Measurements from ENCODE around the gene RTN4R. TPM values are rescaled to one million over a fixed set of nuclear protein-coding genes. Genes with fewer than 3 reads are reported as not detected.
"Not testable (repeated sequence)": the region's sequence is repeated elsewhere in the genome, so short reads cannot be mapped to it uniquely, and the experiment has no call there.

Gene RTN4R
- total RNA-seq, 4 donors from 2014 or later: 0.64 to 22.8 (median 3.0) TPM; not detected in 1

DNA sequence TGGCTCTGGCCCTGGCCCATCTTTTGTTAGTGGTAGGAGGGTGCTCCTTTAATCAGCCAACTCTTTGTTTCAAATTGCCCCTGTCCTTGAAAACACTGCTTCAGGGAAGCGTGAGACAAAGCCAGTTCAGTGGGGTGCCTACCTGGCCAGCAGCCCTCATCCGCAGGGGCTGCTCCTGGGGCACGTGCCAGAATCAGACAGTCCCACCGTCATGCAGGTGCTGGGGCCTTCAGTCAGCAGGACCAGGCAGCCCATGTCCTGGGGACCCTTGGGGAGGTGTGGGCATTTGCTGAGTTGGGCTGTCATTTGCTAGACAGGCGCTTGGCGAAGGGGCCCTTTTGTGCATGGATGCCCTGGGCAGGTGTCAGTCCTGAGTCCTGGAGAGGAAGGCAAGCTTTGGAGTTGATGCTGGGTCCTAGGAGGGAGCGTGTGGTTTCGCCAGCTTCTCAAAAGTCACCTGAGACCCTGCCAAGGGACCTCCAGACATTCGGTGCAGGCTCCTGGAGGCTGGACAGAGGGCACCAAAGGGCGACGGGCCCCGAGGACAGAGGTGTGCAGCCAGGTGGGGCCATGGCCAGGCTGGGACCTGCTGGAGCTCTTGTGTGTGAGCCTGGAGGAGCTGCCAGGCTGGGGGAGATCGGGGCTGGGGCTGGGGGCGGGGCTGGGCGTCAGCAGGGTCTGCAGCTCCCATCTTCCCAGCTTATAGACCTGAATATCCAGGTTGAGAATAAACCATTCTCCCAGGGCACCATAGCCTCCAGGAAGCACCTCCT, 15.0 kb upstream of the RTN4R start:
- Histone ChIP-seq H3K27me3 (no peaks in the 10 kb centered on the region), H3K4me1 (no peaks in the 10 kb centered on the region), H3K27ac (no peak overlapping the region), H3K36me3 (no peaks in the 10 kb centered on the region), H3K4me3 (no peak overlapping the region), H3K9me3 (no peaks in the 10 kb centered on the region)
- in situ Hi-C loops (cut with MboI; ENCODE audit: low pct_ligation_motif_present in 1 of 4, low pct_unique_long_range_greater_than_20kb in 1 of 4, low sequenced_read_pairs in 3 of 4): loop anchor here in 1 of 4 donors (5.0 kb wide), 1 partner anchor 126 kb away; no protein-coding TSS in a partner anchor
- DNase-seq: no peak
- TF ChIP-seq POLR2A (IDR thresholded peaks at IDR 0.05): no peak
- TF ChIP-seq EP300 (IDR thresholded peaks at IDR 0.05; ENCODE audit: low read depth): no peak
- TF ChIP-seq, protein P1, sequence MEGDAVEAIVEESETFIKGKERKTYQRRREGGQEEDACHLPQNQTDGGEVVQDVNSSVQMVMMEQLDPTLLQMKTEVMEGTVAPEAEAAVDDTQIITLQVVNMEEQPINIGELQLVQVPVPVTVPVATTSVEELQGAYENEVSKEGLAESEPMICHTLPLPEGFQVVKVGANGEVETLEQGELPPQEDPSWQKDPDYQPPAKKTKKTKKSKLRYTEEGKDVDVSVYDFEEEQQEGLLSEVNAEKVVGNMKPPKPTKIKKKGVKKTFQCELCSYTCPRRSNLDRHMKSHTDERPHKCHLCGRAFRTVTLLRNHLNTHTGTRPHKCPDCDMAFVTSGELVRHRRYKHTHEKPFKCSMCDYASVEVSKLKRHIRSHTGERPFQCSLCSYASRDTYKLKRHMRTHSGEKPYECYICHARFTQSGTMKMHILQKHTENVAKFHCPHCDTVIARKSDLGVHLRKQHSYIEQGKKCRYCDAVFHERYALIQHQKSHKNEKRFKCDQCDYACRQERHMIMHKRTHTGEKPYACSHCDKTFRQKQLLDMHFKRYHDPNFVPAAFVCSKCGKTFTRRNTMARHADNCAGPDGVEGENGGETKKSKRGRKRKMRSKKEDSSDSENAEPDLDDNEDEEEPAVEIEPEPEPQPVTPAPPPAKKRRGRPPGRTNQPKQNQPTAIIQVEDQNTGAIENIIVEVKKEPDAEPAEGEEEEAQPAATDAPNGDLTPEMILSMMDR (IDR thresholded peaks at IDR 0.05): no peak
- no peak for TF ChIP-seq POLR2AphosphoS5 (IDR thresholded peaks at IDR 0.05)
- 72% methylated on average over 14 of the region's 15 CpGs; no CpG with 5 or more reads in 1 of the 2 donors for WGBS, 2 donors (ENCODE audit: low coverage in 1 of 2)
- intact Hi-C loops (cut with DNase I; ENCODE audit: low total_unique reads): no loop called here

DNA sequence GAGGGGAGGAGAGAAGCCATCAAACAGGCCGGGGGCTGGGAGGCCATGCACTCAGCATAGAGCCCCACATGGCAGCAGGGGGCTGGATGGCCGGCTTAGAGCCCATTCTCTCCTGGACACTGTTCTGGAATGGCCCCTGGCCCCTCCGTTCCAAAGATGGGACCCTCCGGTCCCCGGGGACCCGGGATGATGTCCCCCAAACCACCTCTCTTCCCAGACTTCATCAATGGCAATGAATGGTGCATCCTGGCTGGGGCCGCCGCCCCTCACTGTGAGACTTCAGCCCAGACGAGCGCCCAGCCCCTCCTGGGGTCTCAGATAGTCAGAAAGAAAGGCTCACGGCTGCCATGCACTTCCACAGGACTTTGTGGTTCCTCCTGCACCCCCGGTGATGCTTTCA, 13.8 kb upstream of the RTN4R start:
- Histone ChIP-seq H3K36me3 (no peaks in the 10 kb centered on the region), H3K4me1 (no peaks in the 10 kb centered on the region), H3K9me3 (no peaks in the 10 kb centered on the region), H3K27ac (no peak overlapping the region), H3K4me3 (no peak overlapping the region), H3K27me3 (no peaks in the 10 kb centered on the region)
- DNase-seq: no peak
- WGBS, 2 donors (ENCODE audit: low coverage in 1 of 2): 83 to 85% methylated on average over 7 to 9 of the region's 12 CpGs
- in situ Hi-C loops (cut with MboI; ENCODE audit: low pct_ligation_motif_present in 1 of 4, low pct_unique_long_range_greater_than_20kb in 1 of 4, low sequenced_read_pairs in 3 of 4) (loop anchor here in 1 of 4 donors (5.0 kb wide), 1 partner anchor 125 kb away; no protein-coding TSS in a partner anchor), intact Hi-C loops (cut with DNase I; ENCODE audit: low total_unique reads) (no loop called here)
- no peak for TF ChIP-seq POLR2A (IDR thresholded peaks at IDR 0.05)
- TF ChIP-seq POLR2AphosphoS5 (IDR thresholded peaks at IDR 0.05): no peak
- no peak for TF ChIP-seq EP300 (IDR thresholded peaks at IDR 0.05; ENCODE audit: low read depth)
- TF ChIP-seq, protein P1 (IDR thresholded peaks at IDR 0.05): no peak

DNA sequence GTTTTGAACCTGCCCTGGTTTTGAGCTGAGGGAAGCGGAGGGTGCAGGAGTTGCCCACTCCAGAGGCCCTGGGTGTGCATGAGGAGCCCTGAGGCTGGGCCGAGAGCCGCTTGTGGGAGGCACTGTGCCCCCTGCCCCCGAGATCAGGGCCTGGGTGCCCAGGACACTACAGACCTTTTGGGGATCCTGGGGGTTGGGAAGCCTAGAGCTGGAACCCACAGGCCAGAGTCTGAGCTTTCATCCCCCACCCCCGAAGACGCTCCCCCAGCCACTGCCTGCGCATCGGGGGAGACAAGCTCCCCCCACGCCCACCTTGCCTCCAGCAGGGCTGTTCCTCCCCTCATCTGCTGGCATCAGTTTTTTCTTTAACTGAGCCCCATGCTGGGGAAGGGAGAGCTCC, 13.4 kb upstream of the RTN4R start:
- H3K36me3 ChIP-seq; H3K27ac ChIP-seq; H3K4me1 ChIP-seq; intact Hi-C loops (cut with DNase I; ENCODE audit: low total_unique reads); H3K4me3 ChIP-seq; H3K9me3 ChIP-seq; H3K27me3 ChIP-seq; DNase-seq: not testable (repeated sequence)
- 94% methylated on average over 6 of the region's 9 CpGs; no CpG with 5 or more reads in 1 of the 2 donors for WGBS, 2 donors (ENCODE audit: low coverage in 1 of 2)
- in situ Hi-C loops (cut with MboI; ENCODE audit: low pct_ligation_motif_present in 1 of 4, low pct_unique_long_range_greater_than_20kb in 1 of 4, low sequenced_read_pairs in 3 of 4): loop anchor here in 1 of 4 donors (5.0 kb wide), 1 partner anchor 124 kb away; no protein-coding TSS in a partner anchor

DNA sequence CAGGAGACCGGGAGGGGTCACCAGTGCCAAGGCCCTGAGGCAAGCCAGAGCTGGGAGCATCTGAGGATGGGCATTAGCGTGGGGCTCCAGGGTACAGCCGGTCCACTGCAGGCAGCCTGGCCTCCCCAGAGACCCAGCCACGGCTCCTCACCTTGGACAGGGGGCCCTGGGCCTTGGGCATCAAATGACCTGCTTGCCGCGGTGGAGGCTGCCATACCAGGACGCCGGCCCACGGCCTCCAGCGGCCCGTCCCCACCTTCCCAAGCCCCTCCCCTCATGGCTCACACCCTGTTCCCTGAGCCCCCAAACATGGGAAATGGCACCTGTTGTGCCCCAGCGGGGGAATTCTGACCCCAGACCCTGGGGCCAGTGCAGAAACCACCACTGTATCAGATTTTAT, 12.7 kb upstream of the RTN4R start:
- no peak for DNase-seq
- intact Hi-C loops (cut with DNase I; ENCODE audit: low total_unique reads) (no loop called here), in situ Hi-C loops (cut with MboI; ENCODE audit: low pct_ligation_motif_present in 1 of 4, low pct_unique_long_range_greater_than_20kb in 1 of 4, low sequenced_read_pairs in 3 of 4) (loop anchor here in 1 of 4 donors (5.0 kb wide), 1 partner anchor 124 kb away; no protein-coding TSS in a partner anchor)
- H3K9me3 ChIP-seq: no peaks in the 10 kb centered on the region
- H3K4me3 ChIP-seq: no peak overlapping the region
- H3K27ac ChIP-seq: no peak overlapping the region
- 74% methylated on average over 11 of the region's 12 CpGs; no CpG with 5 or more reads in 1 of the 2 donors for whole genome bisulfite sequencing, 2 donors (ENCODE audit: low coverage in 1 of 2)
- no peaks in the 10 kb centered on the region for H3K4me1 ChIP-seq
- no peak for TF ChIP-seq POLR2AphosphoS5 (IDR thresholded peaks at IDR 0.05)
- TF ChIP-seq, protein P1 (IDR thresholded peaks at IDR 0.05): no peak
- TF ChIP-seq POLR2A (IDR thresholded peaks at IDR 0.05): no peak
- TF ChIP-seq EP300 (IDR thresholded peaks at IDR 0.05; ENCODE audit: low read depth): no peak
- no peaks in the 10 kb centered on the region for H3K27me3 ChIP-seq
- no peaks in the 10 kb centered on the region for H3K36me3 ChIP-seq

DNA sequence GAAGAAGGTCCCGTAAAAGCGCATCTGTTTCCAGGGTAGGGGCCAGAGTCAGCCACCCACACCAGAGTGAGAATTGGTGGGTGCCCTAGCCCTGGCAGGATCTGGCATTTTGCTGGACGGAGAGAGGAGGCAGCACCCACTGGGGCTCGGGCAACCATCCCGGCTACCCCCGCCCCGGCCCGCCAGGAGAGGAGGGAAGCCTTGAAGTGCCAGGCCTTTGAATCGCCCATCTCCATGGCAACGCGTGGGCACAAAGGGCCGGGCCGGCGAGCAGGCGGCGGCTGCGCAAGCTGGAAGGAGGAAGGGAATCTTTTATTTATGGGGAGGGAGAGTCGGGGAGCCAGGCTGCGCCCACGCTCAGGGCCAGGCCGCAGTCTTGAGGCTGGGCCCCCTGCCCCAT, 12.0 kb upstream of the RTN4R start:
- in situ Hi-C loops (cut with MboI; ENCODE audit: low pct_ligation_motif_present in 1 of 4, low pct_unique_long_range_greater_than_20kb in 1 of 4, low sequenced_read_pairs in 3 of 4): loop anchor here in 1 of 4 donors (5.0 kb wide), 1 partner anchor 123 kb away; no protein-coding TSS in a partner anchor
- H3K27me3 ChIP-seq; H3K36me3 ChIP-seq; H3K27ac ChIP-seq; intact Hi-C loops (cut with DNase I; ENCODE audit: low total_unique reads); H3K4me1 ChIP-seq; DNase-seq; H3K4me3 ChIP-seq; H3K9me3 ChIP-seq: not testable (repeated sequence)
- 72% methylated on average over 17 of the region's 21 CpGs; no CpG with 5 or more reads in 1 of the 2 donors for WGBS, 2 donors (ENCODE audit: low coverage in 1 of 2)
